PC-3 (cell line): ENCODE measurements around the gene MICU1. TPM values are rescaled to one million over a fixed set of nuclear protein-coding genes. Genes with fewer than 3 reads are reported as not detected.

Source experiments
- ATAC-seq: fragments of 200-7000 bp; cut with Tn5 transposase; 2 replicates; pipeline ENCODE4 v1.9.1; 2020; ENCODE audit warnings: mild to moderate bottlenecking, moderate library complexity
- BruUV-seq: library from RNA; stranded (reverse); fragments of 400-500 nt; replicated peaks from 2 replicates; lab custom pipeline; 2021; lab: Mats Ljungman, UMichigan
- CTCF ChIA-PET: fragments of 300-600 bp; sonication (Branson Sonifier 250); formaldehyde crosslinking; loops from one replicate; lab custom pipeline; 2022; ENCODE audit warnings: antibody characterized with exemption; lab: Charles Lee
- POLR2A ChIA-PET: fragments of 300-600 bp; sonication (Branson Sonifier 250); formaldehyde crosslinking; loops from one replicate; lab custom pipeline; 2022; ENCODE audit warnings: antibody characterized with exemption; ENCODE audit not compliant: unreplicated experiment; lab: Charles Lee
- DNase-seq: peaks from one replicate; pipeline ENCODE4 v3.0.0-alpha.2; 2015
- H2AFZ ChIP-seq: fragments of 300-600 bp; sonication (generic); 2 replicates; pipeline ENCODE4 v1.6.0; 2016; ENCODE audit warnings: antibody characterized with exemption, low read length
- H3F3A ChIP-seq: fragments of 300-600 bp; sonication (generic); one replicate; pipeline ENCODE4 v1.6.0; 2017; ENCODE audit warnings: antibody characterized with exemption, low read length, control low read depth, mild to moderate bottlenecking; ENCODE audit not compliant: unreplicated experiment
- H3K27ac ChIP-seq: fragments of 300-600 bp; sonication (generic); 2 replicates; pipeline ENCODE4 v1.5.1; 2016; ENCODE audit warnings: mild to moderate bottlenecking, low read length
- H3K27me3 ChIP-seq: fragments of 300-600 bp; sonication (generic); 2 replicates; pipeline ENCODE4 v1.6.1; 2016; ENCODE audit warnings: low read length, mixed read lengths
- H3K36me3 ChIP-seq: fragments of 300-600 bp; sonication (generic); 2 replicates; pipeline ENCODE4 v1.6.1; 2016; ENCODE audit warnings: low read depth, mixed run types, low read length, mixed read lengths
- H3K4me1 ChIP-seq: fragments of 300-600 bp; sonication (generic); 2 replicates; pipeline ENCODE4 v1.5.1; 2016; ENCODE audit warnings: low read length; ENCODE audit not compliant: insufficient read depth
- H3K4me2 ChIP-seq: fragments of 300-600 bp; sonication (generic); 2 replicates; pipeline ENCODE4 v1.6.0; 2016; ENCODE audit warnings: low read length
- H3K4me3 ChIP-seq: fragments of 300-600 bp; sonication (generic); 2 replicates; pipeline ENCODE4 v1.5.1; 2016; ENCODE audit warnings: mild to moderate bottlenecking, low read length, mixed read lengths
- H3K79me2 ChIP-seq: fragments of 300-600 bp; sonication (generic); 2 replicates; pipeline ENCODE4 v1.6.1; 2017; ENCODE audit warnings: low read length, mixed read lengths
- H3K9ac ChIP-seq: fragments of 300-600 bp; sonication (generic); 2 replicates; pipeline ENCODE4 v1.6.0; 2016; ENCODE audit warnings: mild to moderate bottlenecking, low read length
- H3K9me2 ChIP-seq: fragments of 300-600 bp; sonication (generic); replicated peaks from 2 replicates; pipeline ENCODE4 v1.6.1; 2016; ENCODE audit warnings: mixed run types, low read length, mixed read lengths
- H3K9me3 ChIP-seq: fragments of 300-600 bp; sonication (generic); 2 replicates; pipeline ENCODE4 v1.6.1; 2016; ENCODE audit warnings: low read length, mixed read lengths
- H4K20me1 ChIP-seq: fragments of 300-600 bp; sonication (generic); 2 replicates; pipeline ENCODE4 v1.6.1; 2016; ENCODE audit warnings: low read length, mixed read lengths
- EZH2 ChIP-seq: fragments of 300-600 bp; sonication (generic); IDR thresholded peaks from one replicate; pipeline ENCODE4 v1.6.1; 2017; ENCODE audit warnings: antibody characterized with exemption, mild to moderate bottlenecking, low read length; ENCODE audit not compliant: unreplicated experiment
- EZH2phosphoT487 ChIP-seq: fragments of 300-600 bp; sonication (generic); IDR thresholded peaks from 2 replicates; pipeline ENCODE4 v1.6.1; 2018; ENCODE audit warnings: mild to moderate bottlenecking, antibody characterized with exemption, low read length, borderline replicate concordance
- intact Hi-C: fragments of 100-400 bp; cut with micrococcal nuclease; formaldehyde crosslinking; loops from 2 replicates; pipeline ENCODE4 v1.9.0; 2023
- total RNA-seq: library from RNA; depleted of rRNA; stranded (reverse); fragments of >200 nt; gene quantifications from 2 replicates; pipeline ENCODE4 v1.2.3, GENCODE V29; 2014
- TF ChIP-seq, protein P1 (sequence below): fragments of 300-600 bp; sonication (generic); conservative IDR thresholded peaks from 2 replicates; pipeline ENCODE4 v1.5.1; 2017; ENCODE audit warnings: antibody characterized with exemption, low read depth, mild to moderate bottlenecking, low read length

The MICU1 gene
- total RNA-seq, 1 experiment from 2014 or later, result 19.8 TPM

GRCh38 chr10:72356115-72356514, 269.8 kb downstream of the MICU1 start:
- BruUV-seq, result no TSS peak
- intact Hi-C loops, result no loop called here
- H3K9ac ChIP-seq, result no peak overlapping the region
- H4K20me1 ChIP-seq, result no peaks in the 10 kb centered on the region
- H3K9me3 ChIP-seq, result no peaks in the 10 kb centered on the region
- no peaks in the 10 kb centered on the region for H3K9me2 ChIP-seq
- no peak overlapping the region for H3K4me2 ChIP-seq
- no peaks in the 10 kb centered on the region for H3K36me3 ChIP-seq
- TF ChIP-seq EZH2 (no peak), EZH2phosphoT487 (no peak)
- TF ChIP-seq, protein P1, sequence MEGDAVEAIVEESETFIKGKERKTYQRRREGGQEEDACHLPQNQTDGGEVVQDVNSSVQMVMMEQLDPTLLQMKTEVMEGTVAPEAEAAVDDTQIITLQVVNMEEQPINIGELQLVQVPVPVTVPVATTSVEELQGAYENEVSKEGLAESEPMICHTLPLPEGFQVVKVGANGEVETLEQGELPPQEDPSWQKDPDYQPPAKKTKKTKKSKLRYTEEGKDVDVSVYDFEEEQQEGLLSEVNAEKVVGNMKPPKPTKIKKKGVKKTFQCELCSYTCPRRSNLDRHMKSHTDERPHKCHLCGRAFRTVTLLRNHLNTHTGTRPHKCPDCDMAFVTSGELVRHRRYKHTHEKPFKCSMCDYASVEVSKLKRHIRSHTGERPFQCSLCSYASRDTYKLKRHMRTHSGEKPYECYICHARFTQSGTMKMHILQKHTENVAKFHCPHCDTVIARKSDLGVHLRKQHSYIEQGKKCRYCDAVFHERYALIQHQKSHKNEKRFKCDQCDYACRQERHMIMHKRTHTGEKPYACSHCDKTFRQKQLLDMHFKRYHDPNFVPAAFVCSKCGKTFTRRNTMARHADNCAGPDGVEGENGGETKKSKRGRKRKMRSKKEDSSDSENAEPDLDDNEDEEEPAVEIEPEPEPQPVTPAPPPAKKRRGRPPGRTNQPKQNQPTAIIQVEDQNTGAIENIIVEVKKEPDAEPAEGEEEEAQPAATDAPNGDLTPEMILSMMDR, result no peak
- DNase-seq, result no peak
- ATAC-seq, result no peak
- H3K4me1 ChIP-seq, result peaks cover 9% of the 10 kb centered on the region
- H2AFZ ChIP-seq, result no peak overlapping the region
- no peaks in the 10 kb centered on the region for H3K27me3 ChIP-seq
- no peak overlapping the region for H3K27ac ChIP-seq
- no peak overlapping the region for H3K4me3 ChIP-seq
- CTCF ChIA-PET, result no interaction called here
- no peaks in the 10 kb centered on the region for H3F3A ChIP-seq
- POLR2A ChIA-PET, result no interaction called here
- peaks cover 31% of the 10 kb centered on the region for H3K79me2 ChIP-seq

DNA sequence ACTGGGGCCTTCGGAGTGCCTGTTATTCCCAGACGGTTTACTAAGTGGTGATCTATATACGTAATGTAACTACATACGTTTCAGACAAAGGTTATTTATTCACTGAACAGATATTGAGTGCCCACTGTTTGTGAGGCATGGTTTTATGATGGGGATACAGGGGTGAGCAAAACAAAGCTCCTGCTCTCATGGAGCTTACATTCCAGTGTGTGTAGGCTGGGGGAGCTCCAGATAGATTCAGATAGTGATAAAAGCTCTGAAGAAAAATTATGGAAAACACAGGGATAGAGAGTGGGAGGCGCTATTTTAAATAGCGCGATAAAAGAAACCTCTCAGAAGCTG, 270.7 kb downstream of the MICU1 start:
- no peak for DNase-seq
- Histone ChIP-seq H3K4me1 (peaks cover 9% of the 10 kb centered on the region), H3K4me3 (peak overlapping the region; percentile 86), H3K9ac (peak overlapping the region; percentile 93; the same call in 1 of the 2 replicates), H3K27ac (peak overlapping the region; percentile 84), H3K4me2 (peak overlapping the region; percentile 90), H4K20me1 (no peaks in the 10 kb centered on the region), H3K36me3 (no peaks in the 10 kb centered on the region), H3K9me3 (no peaks in the 10 kb centered on the region), H3F3A (no peaks in the 10 kb centered on the region), H2AFZ (peak overlapping the region; percentile 85), H3K79me2 (peaks cover 37% of the 10 kb centered on the region), H3K9me2 (no peaks in the 10 kb centered on the region), H3K27me3 (no peaks in the 10 kb centered on the region)
- ATAC-seq, result no peak; the same call in 1 of the 2 replicates
- POLR2A ChIA-PET, result no interaction called here
- TSS peak; percentile 77 for BruUV-seq
- CTCF ChIA-PET, result no interaction called here
- TF ChIP-seq EZH2 (no peak), EZH2phosphoT487 (no peak)
- TF ChIP-seq, protein P1, result no peak
- intact Hi-C loops, result no loop called here

DNA sequence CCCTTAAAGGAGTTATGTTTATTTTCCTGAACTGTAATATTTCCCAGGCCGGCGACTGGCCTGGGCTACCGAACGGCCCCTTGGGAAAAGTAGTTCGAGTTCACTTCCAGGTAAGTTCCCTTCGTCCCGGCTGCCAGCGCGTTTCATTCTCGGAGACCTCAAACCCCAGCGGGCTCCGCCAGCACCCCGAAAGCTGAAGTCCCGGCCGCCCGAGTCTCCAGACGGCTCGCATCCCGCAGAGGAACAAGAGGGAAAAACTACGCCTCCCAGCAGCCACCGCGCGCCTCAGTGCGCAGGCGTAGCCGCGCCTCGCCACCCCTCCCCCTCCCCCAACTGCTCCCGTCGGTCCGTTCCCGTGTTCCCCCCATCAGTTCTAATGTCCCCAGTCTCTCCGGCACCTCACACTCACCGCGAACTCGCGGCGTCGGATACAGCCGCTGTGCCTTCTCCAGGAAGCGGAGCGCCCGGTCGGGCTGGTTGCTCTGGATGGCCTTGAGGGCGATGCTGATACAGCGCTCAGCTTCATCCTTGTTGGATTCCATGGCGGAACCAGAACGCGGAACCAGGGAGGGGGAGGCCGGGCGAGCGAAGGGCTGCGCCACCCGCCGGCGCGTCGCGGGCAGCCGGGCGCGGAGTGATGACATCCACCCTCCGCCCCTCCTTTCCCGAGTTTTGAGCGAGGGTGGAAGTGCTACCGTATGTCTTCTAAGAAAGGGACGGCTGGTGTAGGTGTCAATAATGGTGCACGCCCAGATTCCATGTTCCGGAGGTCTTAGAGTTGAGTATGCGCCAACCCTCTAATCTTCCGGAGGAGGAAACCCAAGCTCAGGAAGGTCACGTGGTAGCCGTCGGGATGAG, 271.3 kb downstream of the MICU1 start, which contains the start of gene DNAJB12:
Gene DNAJB12 (minus strand): TSS at position 564 of the 858 bp plus-strand sequence. CDS start 22 bp downstream, at position 542.
- Histone ChIP-seq H3K4me2 (peak within 1 kb of the TSS; percentile 90), H4K20me1 (no peaks in the 10 kb centered on the region), H3K79me2 (peaks cover 37% of the 10 kb centered on the region), H3K27me3 (no peaks in the 10 kb centered on the region), H3F3A (no peaks in the 10 kb centered on the region), H3K9me3 (no peaks in the 10 kb centered on the region), H3K4me3 (peak within 1 kb of the TSS; percentile 86), H2AFZ (peak within 1 kb of the TSS; percentile 85), H3K27ac (peak within 1 kb of the TSS; percentile 84), H3K4me1 (peaks cover 9% of the 10 kb centered on the region), H3K36me3 (no peaks in the 10 kb centered on the region), H3K9ac (peak within 1 kb of the TSS; percentile 93), H3K9me2 (no peaks in the 10 kb centered on the region)
- peak; percentile 77 for ATAC-seq
- DNase-seq, result peak; percentile 89
- intact Hi-C loops, result no loop called here
- POLR2A ChIA-PET, result no interaction called here
- TF ChIP-seq, protein P1, result no peak
- TF ChIP-seq EZH2phosphoT487, result no peak
- TF ChIP-seq EZH2, result no peak
- no TSS peak for BruUV-seq
- CTCF ChIA-PET, result no interaction called here
